ENCODE results near the gene TTLL8. TPM values are rescaled to one million over a fixed set of nuclear protein-coding genes. Genes with fewer than 3 reads are reported as not detected.

The TTLL8 gene
- total RNA-seq, 1 experiment from 2014 or later: not detected

DNA sequence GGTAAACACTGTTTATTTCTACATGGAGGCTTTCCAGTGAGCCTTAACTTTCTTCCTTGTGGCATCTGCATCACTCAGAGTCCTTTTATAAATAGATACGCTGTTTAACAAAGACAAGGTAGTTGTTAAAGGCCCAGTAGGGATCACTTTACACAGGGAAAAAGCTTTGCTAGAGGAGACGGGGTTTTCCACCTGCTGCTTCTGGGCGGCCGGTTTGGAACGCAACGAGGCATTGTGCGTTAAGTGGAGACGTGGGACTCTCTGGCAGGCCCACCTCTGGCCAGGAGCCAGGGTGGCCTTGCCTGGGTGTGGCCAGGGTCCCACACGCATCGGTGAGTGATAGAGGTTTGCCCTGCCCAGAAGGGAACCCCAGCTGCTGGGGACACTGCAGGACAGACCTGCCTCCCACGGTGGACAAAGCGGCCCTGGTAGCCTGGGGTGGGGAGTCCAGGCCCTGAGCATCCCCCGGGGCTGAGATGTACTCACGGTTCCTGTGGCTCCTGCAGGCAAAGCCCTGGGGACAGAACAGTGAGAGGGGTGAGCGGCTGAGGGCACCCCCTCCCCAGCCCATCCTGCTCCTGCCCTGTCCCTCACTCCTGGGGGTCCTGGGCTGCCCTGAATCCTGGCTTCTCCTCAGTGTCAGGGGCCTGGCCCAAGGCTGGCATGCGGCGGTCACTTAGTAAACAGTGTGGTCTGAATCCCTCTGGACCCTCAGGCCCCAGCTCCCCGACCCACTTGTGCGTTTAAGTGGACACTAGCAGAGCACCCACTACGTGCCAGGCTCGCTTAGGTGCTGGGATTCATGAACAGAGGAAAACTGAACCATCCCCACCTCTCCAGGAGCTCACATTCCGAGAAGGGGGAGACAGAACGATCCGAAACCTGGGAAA is 49.7 kb downstream of the TTLL8 start:
- Histone ChIP-seq H3K27me3 (ENCODE audit: low read length) (no peaks in the 10 kb centered on the region), H3K27ac (ENCODE audit: low read length) (peak overlapping the region; percentile 59), H3K4me2 (ENCODE audit: low read length) (peak overlapping the region; percentile 56), H2AFZ (ENCODE audit: low read length) (no peak overlapping the region), H3K9me2 (replicated peaks; ENCODE audit: low read length) (no peaks in the 10 kb centered on the region), H4K20me1 (ENCODE audit: low read length) (no peaks in the 10 kb centered on the region), H3K9me3 (ENCODE audit: low read length) (no peaks in the 10 kb centered on the region), H3K4me3 (ENCODE audit: low read length) (no peak overlapping the region), H3F3A (ENCODE audit: low read length, unreplicated experiment) (no peaks in the 10 kb centered on the region), H3K9ac (ENCODE audit: low read length) (peak overlapping the region; percentile 18; the same call in 1 of the 2 replicates), H3K79me2 (ENCODE audit: low read length) (no peaks in the 10 kb centered on the region), H3K36me3 (ENCODE audit: low read depth, low read length) (no peaks in the 10 kb centered on the region), H3K4me1 (ENCODE audit: insufficient read depth, low read length) (peaks cover 19% of the 10 kb centered on the region)
- intact Hi-C loops (cut with micrococcal nuclease): no loop called here
- ATAC-seq (peak; percentile 68), DNase-seq (peak; percentile 57)
- BruUV-seq (replicated peaks): no TSS peak
- ChIA-PET CTCF (interaction anchor here (0.7 kb wide), 1 partner anchor 22 kb away, joined by 3 read pairs; no protein-coding TSS in a partner anchor), POLR2A (ENCODE audit: unreplicated experiment) (interaction anchor here (0.6 kb wide), 1 partner anchor 24 kb away, joined by 3 read pairs; no protein-coding TSS in a partner anchor)
- TF ChIP-seq EZH2 (IDR thresholded peaks at IDR 0.05; ENCODE audit: low read length, unreplicated experiment) (no peak), EZH2phosphoT487 (IDR thresholded peaks at IDR 0.05; ENCODE audit: borderline replicate concordance, low read length) (no peak)
- TF ChIP-seq, protein P1, sequence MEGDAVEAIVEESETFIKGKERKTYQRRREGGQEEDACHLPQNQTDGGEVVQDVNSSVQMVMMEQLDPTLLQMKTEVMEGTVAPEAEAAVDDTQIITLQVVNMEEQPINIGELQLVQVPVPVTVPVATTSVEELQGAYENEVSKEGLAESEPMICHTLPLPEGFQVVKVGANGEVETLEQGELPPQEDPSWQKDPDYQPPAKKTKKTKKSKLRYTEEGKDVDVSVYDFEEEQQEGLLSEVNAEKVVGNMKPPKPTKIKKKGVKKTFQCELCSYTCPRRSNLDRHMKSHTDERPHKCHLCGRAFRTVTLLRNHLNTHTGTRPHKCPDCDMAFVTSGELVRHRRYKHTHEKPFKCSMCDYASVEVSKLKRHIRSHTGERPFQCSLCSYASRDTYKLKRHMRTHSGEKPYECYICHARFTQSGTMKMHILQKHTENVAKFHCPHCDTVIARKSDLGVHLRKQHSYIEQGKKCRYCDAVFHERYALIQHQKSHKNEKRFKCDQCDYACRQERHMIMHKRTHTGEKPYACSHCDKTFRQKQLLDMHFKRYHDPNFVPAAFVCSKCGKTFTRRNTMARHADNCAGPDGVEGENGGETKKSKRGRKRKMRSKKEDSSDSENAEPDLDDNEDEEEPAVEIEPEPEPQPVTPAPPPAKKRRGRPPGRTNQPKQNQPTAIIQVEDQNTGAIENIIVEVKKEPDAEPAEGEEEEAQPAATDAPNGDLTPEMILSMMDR (conservative IDR thresholded peaks at IDR 0.05; ENCODE audit: low read depth, low read length): no peak

DNA sequence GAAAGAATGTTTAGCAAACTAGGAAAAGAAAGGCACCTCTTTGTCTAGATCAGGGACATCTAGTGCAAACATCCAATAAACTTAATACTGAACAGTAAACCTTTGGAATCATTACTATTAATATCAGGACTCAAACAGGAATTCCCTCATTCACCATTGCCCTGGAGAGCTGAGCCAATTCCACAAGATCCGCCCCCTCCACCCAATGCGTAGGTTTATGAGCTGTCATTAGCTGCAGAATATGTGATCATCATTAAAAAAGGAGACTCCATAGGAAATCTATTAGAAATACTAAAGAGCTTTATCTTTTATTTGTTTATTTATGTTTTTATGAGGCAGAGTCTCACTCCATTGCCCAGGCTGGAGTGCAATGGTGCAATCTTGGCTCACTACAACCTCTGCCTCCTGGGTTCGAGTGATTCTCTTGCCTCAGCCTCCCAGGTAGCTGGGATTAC is 51.0 kb downstream of the TTLL8 start:
- H3K36me3 ChIP-seq (ENCODE audit: low read depth, low read length): no peaks in the 10 kb centered on the region
- peaks cover 19% of the 10 kb centered on the region for H3K4me1 ChIP-seq (ENCODE audit: insufficient read depth, low read length)
- ChIA-PET POLR2A (ENCODE audit: unreplicated experiment) (interaction anchor here (0.7 kb wide), 1 partner anchor 19 kb away, joined by 4 read pairs; no protein-coding TSS in a partner anchor), CTCF (no interaction called here)
- intact Hi-C loops (cut with micrococcal nuclease): no loop called here
- H3K79me2 ChIP-seq (ENCODE audit: low read length): no peaks in the 10 kb centered on the region
- no peak overlapping the region for H3K4me2 ChIP-seq (ENCODE audit: low read length)
- H3K27me3 ChIP-seq (ENCODE audit: low read length): no peaks in the 10 kb centered on the region
- TF ChIP-seq, protein P1 (conservative IDR thresholded peaks at IDR 0.05; ENCODE audit: low read depth, low read length): no peak
- peak overlapping the region; percentile 66 for H3K27ac ChIP-seq (ENCODE audit: low read length)
- DNase-seq (peak; percentile 54), ATAC-seq (peak; percentile 65)
- H4K20me1 ChIP-seq (ENCODE audit: low read length): no peaks in the 10 kb centered on the region
- H3F3A ChIP-seq (ENCODE audit: low read length, unreplicated experiment): no peaks in the 10 kb centered on the region
- H3K9me2 ChIP-seq (replicated peaks; ENCODE audit: low read length): no peaks in the 10 kb centered on the region
- no peak overlapping the region for H2AFZ ChIP-seq (ENCODE audit: low read length)
- no peaks in the 10 kb centered on the region for H3K9me3 ChIP-seq (ENCODE audit: low read length)
- no peak overlapping the region for H3K4me3 ChIP-seq (ENCODE audit: low read length)
- BruUV-seq (replicated peaks): no TSS peak
- H3K9ac ChIP-seq (ENCODE audit: low read length): no peak overlapping the region

DNA sequence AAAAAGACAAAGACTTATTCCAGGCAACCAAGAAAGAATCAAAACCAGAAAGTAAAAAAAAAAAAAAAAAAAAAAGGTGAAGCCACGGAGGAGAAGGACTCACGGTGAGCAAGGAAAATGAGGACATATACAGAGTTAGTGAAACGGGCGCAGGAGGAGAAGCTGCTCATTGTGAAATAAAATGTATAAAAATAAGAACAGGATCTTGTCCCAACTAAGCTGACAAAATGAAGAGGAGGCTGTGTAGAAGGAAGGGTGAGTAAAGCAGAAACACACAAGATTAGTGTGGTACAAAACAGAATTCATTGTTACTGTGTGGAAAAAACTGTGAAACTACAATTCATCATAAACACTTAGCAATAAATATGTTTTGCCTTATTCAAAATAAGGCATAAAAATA is 53.2 kb downstream of the TTLL8 start:
- CTCF ChIA-PET: no interaction called here
- no peak for ATAC-seq

More for the DNA sequence above, 53.2 kb downstream of the TTLL8 start:
- intact Hi-C loops (cut with micrococcal nuclease): no loop called here
- POLR2A ChIA-PET (ENCODE audit: unreplicated experiment): no interaction called here
- BruUV-seq (replicated peaks): no TSS peak
- no peak for TF ChIP-seq EZH2phosphoT487 (IDR thresholded peaks at IDR 0.05; ENCODE audit: borderline replicate concordance, low read length)
- no peak for TF ChIP-seq EZH2 (IDR thresholded peaks at IDR 0.05; ENCODE audit: low read length, unreplicated experiment)
- TF ChIP-seq, protein P1 (conservative IDR thresholded peaks at IDR 0.05; ENCODE audit: low read depth, low read length): no peak
- no peaks in the 10 kb centered on the region for H3K79me2 ChIP-seq (ENCODE audit: low read length)
- H3F3A ChIP-seq (ENCODE audit: low read length, unreplicated experiment): no peaks in the 10 kb centered on the region
- H4K20me1 ChIP-seq (ENCODE audit: low read length): no peaks in the 10 kb centered on the region
- H3K27ac ChIP-seq (ENCODE audit: low read length): no peak overlapping the region
- H3K36me3 ChIP-seq (ENCODE audit: low read depth, low read length): no peaks in the 10 kb centered on the region
- H2AFZ ChIP-seq (ENCODE audit: low read length): no peak overlapping the region
- no peak overlapping the region for H3K4me3 ChIP-seq (ENCODE audit: low read length)
- H3K9ac ChIP-seq (ENCODE audit: low read length): no peak overlapping the region
- H3K9me3 ChIP-seq (ENCODE audit: low read length): no peaks in the 10 kb centered on the region
- no peak overlapping the region for H3K4me2 ChIP-seq (ENCODE audit: low read length)
- no peaks in the 10 kb centered on the region for H3K9me2 ChIP-seq (replicated peaks; ENCODE audit: low read length)
- DNase-seq: no peak
- no peaks in the 10 kb centered on the region for H3K27me3 ChIP-seq (ENCODE audit: low read length)
- peaks cover 19% of the 10 kb centered on the region for H3K4me1 ChIP-seq (ENCODE audit: insufficient read depth, low read length)

Measured in PC-3 (cell line).